ENCODE data around the gene PRKCD. TPM values are rescaled to one million over a fixed set of nuclear protein-coding genes. Genes with fewer than 3 reads are reported as not detected.

PRKCD gene
- total and polyA plus RNA-seq, 2 of the 4 experiments (the other 2 are of a cell fraction) = 4.3 to 19.0 TPM

- Histone ChIP-seq H2AK9ac (replicated peaks; ENCODE audit: low read depth, low read length, poor library complexity) (no peak overlapping the region), H4K8ac (ENCODE audit: low read depth in 2 of 2, low read length in 2 of 2) (no peak overlapping the region), H3K18ac (ENCODE audit: low read depth, low read length) (no peak overlapping the region), H4K5ac (ENCODE audit: low read depth, low read length) (no peak overlapping the region), H3K4ac (ENCODE audit: low read depth, low read length) (no peak overlapping the region), H2AFZ (replicated peaks; ENCODE audit: low read length, poor library complexity) (no peak overlapping the region), H3K14ac (replicated peaks; ENCODE audit: low read depth, low read length) (no peak overlapping the region), H2BK20ac (ENCODE audit: low read depth, low read length) (no peak overlapping the region), H3K4me2 (ENCODE audit: low read depth, low read length) (no peak overlapping the region), H2BK120ac (ENCODE audit: low read depth, low read length) (no peak overlapping the region), H3K9me1 (ENCODE audit: insufficient read depth, low read length) (peaks cover 7% of the 10 kb centered on the region), H3K9me3 (ENCODE audit: control insufficient read depth, insufficient read depth, low read length) (no peaks in the 10 kb centered on the region), H2BK15ac (ENCODE audit: low read depth, low read length) (no peak overlapping the region), H3K23ac (ENCODE audit: low read depth, low read length) (no peak overlapping the region), H3K79me1 (ENCODE audit: low read depth in 1 of 2, low read length in 2 of 2) (peaks cover 19 to 30% of the 10 kb centered on the region in 2 experiments), H2BK5ac (ENCODE audit: low read depth, low read length, poor library complexity, severe bottlenecking) (no peak overlapping the region), H3K4me3 (ENCODE audit: insufficient read depth, low read depth, low read length) (no peak overlapping the region), H3K4me1 (ENCODE audit: control insufficient read depth, insufficient read depth, low read length) (peaks cover 6% of the 10 kb centered on the region), H3K36me3 (ENCODE audit: control insufficient read depth, insufficient read depth, low read length) (peaks cover 28% of the 10 kb centered on the region), H3K27me3 (ENCODE audit: control insufficient read depth, insufficient read depth, low read length) (no peaks in the 10 kb centered on the region), H3K27ac (ENCODE audit: insufficient read depth, low read length) (no peak overlapping the region), H2AK5ac (ENCODE audit: low read depth, low read length) (no peak overlapping the region), H3K56ac (ENCODE audit: extremely low read depth, insufficient read depth, low read length) (no peak overlapping the region), H4K20me1 (ENCODE audit: insufficient read depth, low read length) (no peaks in the 10 kb centered on the region), H4K91ac (ENCODE audit: insufficient read depth, low read depth, low read length) (no peak overlapping the region), H3K9ac (ENCODE audit: low read depth, low read length) (no peak overlapping the region)
- POLR2A ChIA-PET (ENCODE audit: unreplicated experiment) = no interaction called here
- TF ChIP-seq NFE2L2 (IDR thresholded peaks at IDR 0.05; ENCODE audit: low read depth, low read length) = no peak
- TF ChIP-seq BHLHE40 (IDR thresholded peaks at IDR 0.05; ENCODE audit: low read depth, low read length) = no peak
- TF ChIP-seq CHD1 (IDR thresholded peaks at IDR 0.05; ENCODE audit: low read depth, low read length) = no peak
- TF ChIP-seq ELK1 (IDR thresholded peaks at IDR 0.05; ENCODE audit: borderline replicate concordance, low read depth, low read length) = no peak
- TF ChIP-seq MAFK (IDR thresholded peaks at IDR 0.05; ENCODE audit: low read depth, low read length) = no peak
- no peak for TF ChIP-seq CTCF (conservative IDR thresholded peaks at IDR 0.05; ENCODE audit: low read depth, low read length)
- TF ChIP-seq RCOR1 (IDR thresholded peaks at IDR 0.05; ENCODE audit: insufficient replicate concordance, low read length) = no peak
- no peak for TF ChIP-seq MAZ (IDR thresholded peaks at IDR 0.05; ENCODE audit: borderline replicate concordance, low read depth, low read length)
- no peak for TF ChIP-seq POLR2A (IDR thresholded peaks at IDR 0.05; ENCODE audit: low read depth, low read length)
- TF ChIP-seq MXI1 (IDR thresholded peaks at IDR 0.05; ENCODE audit: borderline replicate concordance, low read depth, low read length) = no peak
- no CpG with 5 or more reads among the region's 2 CpGs for WGBS, 2 experiments (ENCODE audit: extremely low coverage in 2 of 2, insufficient read length in 1 of 2)
- CTCF ChIA-PET = no interaction called here
- dilution Hi-C loops (cut with HindIII; ENCODE audit: low sequenced_read_pairs, unreplicated experiment) (no loop called here), intact Hi-C loops (cut with micrococcal nuclease) (no loop called here), in situ Hi-C loops (cut with MboI; ENCODE audit: low sequenced_read_pairs) (no loop called here)
- BruUV-seq (replicated peaks) = no TSS peak
- ATAC-seq (ENCODE audit: low read depth) = no peak
- DNase-seq = no peak
Observed at GRCh38 chr3:53126601-53127000, 34.4 kb upstream of the PRKCD start.

Measured in IMR-90 (cell line).